Measurements from ENCODE around the gene CFL2. TPM values are rescaled to one million over a fixed set of nuclear protein-coding genes. Genes with fewer than 3 reads are reported as not detected.
A peak's percentile ranks its signal among the peaks of the same experiment; 100 is the strongest.

The CFL2 gene
- total RNA-seq, 6 donors from 2014 or later, result 8.4 to 51.6 (median 40.7) TPM

GRCh38 chr14:34711796-34712712 lies 2.3 kb downstream of the CFL2 start:
- DNase-seq (no peak), ATAC-seq (ENCODE audit: low FRiP score in 2 of 2) (no peak)
- no peaks in the 10 kb centered on the region for H3K27me3 ChIP-seq
- H3K4me3 ChIP-seq, result peak overlapping the region in 1 of 4 donors; percentile 7
- H3K27ac ChIP-seq, result peak overlapping the region in 2 of 4 donors; percentile 16 to 19
- 79 to 82% methylated on average over 4 of the region's 4 CpGs for WGBS, 2 donors
- no peak for TF ChIP-seq POLR2AphosphoS5 (IDR thresholded peaks at IDR 0.05)
- no peak for TF ChIP-seq POLR2A (IDR thresholded peaks at IDR 0.05)
- TF ChIP-seq, protein P1, sequence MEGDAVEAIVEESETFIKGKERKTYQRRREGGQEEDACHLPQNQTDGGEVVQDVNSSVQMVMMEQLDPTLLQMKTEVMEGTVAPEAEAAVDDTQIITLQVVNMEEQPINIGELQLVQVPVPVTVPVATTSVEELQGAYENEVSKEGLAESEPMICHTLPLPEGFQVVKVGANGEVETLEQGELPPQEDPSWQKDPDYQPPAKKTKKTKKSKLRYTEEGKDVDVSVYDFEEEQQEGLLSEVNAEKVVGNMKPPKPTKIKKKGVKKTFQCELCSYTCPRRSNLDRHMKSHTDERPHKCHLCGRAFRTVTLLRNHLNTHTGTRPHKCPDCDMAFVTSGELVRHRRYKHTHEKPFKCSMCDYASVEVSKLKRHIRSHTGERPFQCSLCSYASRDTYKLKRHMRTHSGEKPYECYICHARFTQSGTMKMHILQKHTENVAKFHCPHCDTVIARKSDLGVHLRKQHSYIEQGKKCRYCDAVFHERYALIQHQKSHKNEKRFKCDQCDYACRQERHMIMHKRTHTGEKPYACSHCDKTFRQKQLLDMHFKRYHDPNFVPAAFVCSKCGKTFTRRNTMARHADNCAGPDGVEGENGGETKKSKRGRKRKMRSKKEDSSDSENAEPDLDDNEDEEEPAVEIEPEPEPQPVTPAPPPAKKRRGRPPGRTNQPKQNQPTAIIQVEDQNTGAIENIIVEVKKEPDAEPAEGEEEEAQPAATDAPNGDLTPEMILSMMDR (IDR thresholded peaks at IDR 0.05), result no peak
- TF ChIP-seq EP300 (IDR thresholded peaks at IDR 0.05), result no peak
- no peaks in the 10 kb centered on the region for H3K9me3 ChIP-seq
- H3K4me1 ChIP-seq, result peaks cover 19 to 32% (median 24%) of the 10 kb centered on the region in 4 donors
- peaks cover 0 to 16% (median 0%) of the 10 kb centered on the region in 4 donors for H3K36me3 ChIP-seq

GRCh38 chr14:34711169-34711568 lies 3.2 kb downstream of the CFL2 start:
- Histone ChIP-seq H3K4me1 (peaks cover 19 to 32% (median 24%) of the 10 kb centered on the region in 4 donors), H3K27ac (peak overlapping the region in 2 of 4 donors; percentile 36 to 46), H3K36me3 (peaks cover 0 to 16% (median 0%) of the 10 kb centered on the region in 4 donors), H3K9me3 (no peaks in the 10 kb centered on the region), H3K4me3 (no peak overlapping the region), H3K27me3 (no peaks in the 10 kb centered on the region)
- TF ChIP-seq POLR2A (IDR thresholded peaks at IDR 0.05), result no peak
- no peak for TF ChIP-seq EP300 (IDR thresholded peaks at IDR 0.05)
- no peak for TF ChIP-seq POLR2AphosphoS5 (IDR thresholded peaks at IDR 0.05)
- TF ChIP-seq, protein P1 (IDR thresholded peaks at IDR 0.05), result no peak
- WGBS, 2 donors, result 70 to 74% methylated on average over 3 of the region's 3 CpGs
- ATAC-seq (ENCODE audit: low FRiP score in 2 of 2) (no peak), DNase-seq (no peak)

DNA sequence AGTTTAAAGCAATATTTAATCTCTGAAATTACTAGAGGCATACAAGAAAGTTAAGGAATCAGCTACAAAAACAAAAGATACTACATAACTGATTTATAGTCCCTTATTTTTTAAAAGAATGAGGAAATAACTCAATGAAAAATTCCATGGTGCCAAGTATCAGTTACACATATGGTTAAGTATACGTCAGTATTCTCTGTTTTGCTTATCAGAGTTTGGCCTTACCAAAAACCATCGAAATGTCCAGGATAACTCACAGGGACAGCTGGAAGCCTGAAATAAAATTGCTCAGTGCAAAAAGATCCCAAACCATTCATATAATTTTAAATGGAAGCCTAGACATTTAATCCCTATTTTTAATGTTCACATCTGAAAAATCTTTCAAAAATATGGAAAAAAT lies 3.6 kb downstream of the CFL2 start:
- TF ChIP-seq POLR2A (IDR thresholded peaks at IDR 0.05) (no peak), EP300 (IDR thresholded peaks at IDR 0.05) (no peak), POLR2AphosphoS5 (IDR thresholded peaks at IDR 0.05) (no peak)
- TF ChIP-seq, protein P1 (IDR thresholded peaks at IDR 0.05), result no peak
- Histone ChIP-seq H3K4me3 (no peak overlapping the region), H3K27ac (peak overlapping the region in 2 of 4 donors; percentile 36 to 46), H3K36me3 (peaks cover 0 to 16% (median 0%) of the 10 kb centered on the region in 4 donors), H3K9me3 (no peaks in the 10 kb centered on the region), H3K27me3 (no peaks in the 10 kb centered on the region), H3K4me1 (peaks cover 19 to 32% (median 24%) of the 10 kb centered on the region in 4 donors)
- DNase-seq (no peak), ATAC-seq (ENCODE audit: low FRiP score in 2 of 2) (no peak)
- 59 to 83% methylated on average over 2 of the region's 2 CpGs for WGBS, 2 donors

DNA sequence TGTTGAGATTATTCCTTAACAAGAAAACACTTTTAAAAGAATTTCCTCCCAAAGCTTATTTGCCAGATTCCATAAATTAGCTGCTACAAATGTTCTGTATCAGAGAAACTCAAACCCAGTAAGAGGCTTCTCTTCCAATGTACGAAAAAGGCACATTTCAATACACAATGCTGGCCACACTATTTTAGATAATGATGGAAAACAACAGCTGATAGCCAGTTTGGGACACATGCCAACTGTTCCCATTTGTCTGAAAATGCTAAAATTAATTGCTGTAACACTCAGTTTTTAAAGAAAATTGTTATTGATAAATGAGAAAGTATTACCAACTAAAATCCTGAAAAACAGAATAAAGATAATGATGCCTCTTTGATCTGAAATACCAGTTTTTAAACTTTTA lies 4.4 kb downstream of the CFL2 start:
- Histone ChIP-seq H3K4me1 (peaks cover 15 to 32% (median 20%) of the 10 kb centered on the region in 4 donors), H3K27ac (no peak overlapping the region), H3K27me3 (no peaks in the 10 kb centered on the region), H3K36me3 (peaks cover 0 to 16% (median 0%) of the 10 kb centered on the region in 4 donors), H3K4me3 (no peak overlapping the region), H3K9me3 (no peaks in the 10 kb centered on the region)
- TF ChIP-seq POLR2AphosphoS5 (IDR thresholded peaks at IDR 0.05) (no peak), EP300 (IDR thresholded peaks at IDR 0.05) (no peak), POLR2A (IDR thresholded peaks at IDR 0.05) (no peak)
- TF ChIP-seq, protein P1 (IDR thresholded peaks at IDR 0.05), result no peak
- DNase-seq (no peak), ATAC-seq (ENCODE audit: low FRiP score in 2 of 2) (no peak)
- WGBS, 2 donors, result 62 to 71% methylated on average over 1 of the region's 1 CpG

Measured in upper lobe of left lung (tissue), 6 donors.